ENCODE measurements around the gene PIGT.

DNA sequence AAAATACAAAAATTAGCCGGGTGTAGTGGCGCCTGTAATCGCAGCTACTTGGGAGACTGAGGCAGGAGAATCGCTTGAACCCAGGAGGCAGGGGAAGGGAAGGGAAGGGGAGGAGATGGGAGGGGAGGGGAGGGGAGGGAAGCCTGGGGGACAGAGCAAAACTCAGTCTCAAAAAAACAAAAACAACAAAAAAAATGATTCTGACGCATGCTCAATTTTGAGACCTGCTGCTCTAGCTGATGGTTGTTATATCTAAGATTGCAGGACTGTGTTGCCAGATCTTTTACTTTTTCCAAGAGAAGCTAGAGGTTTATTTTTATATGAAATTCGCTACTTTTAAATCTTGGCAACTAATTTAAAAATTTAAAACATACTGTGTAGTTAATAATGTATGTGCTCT lies 51.2 kb downstream of the PIGT start:
- TF ChIP-seq, protein P1, sequence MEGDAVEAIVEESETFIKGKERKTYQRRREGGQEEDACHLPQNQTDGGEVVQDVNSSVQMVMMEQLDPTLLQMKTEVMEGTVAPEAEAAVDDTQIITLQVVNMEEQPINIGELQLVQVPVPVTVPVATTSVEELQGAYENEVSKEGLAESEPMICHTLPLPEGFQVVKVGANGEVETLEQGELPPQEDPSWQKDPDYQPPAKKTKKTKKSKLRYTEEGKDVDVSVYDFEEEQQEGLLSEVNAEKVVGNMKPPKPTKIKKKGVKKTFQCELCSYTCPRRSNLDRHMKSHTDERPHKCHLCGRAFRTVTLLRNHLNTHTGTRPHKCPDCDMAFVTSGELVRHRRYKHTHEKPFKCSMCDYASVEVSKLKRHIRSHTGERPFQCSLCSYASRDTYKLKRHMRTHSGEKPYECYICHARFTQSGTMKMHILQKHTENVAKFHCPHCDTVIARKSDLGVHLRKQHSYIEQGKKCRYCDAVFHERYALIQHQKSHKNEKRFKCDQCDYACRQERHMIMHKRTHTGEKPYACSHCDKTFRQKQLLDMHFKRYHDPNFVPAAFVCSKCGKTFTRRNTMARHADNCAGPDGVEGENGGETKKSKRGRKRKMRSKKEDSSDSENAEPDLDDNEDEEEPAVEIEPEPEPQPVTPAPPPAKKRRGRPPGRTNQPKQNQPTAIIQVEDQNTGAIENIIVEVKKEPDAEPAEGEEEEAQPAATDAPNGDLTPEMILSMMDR (conservative IDR thresholded peaks at IDR 0.05; ENCODE audit: low read depth, low read length): no peak
- no peak for TF ChIP-seq NFE2L2 (IDR thresholded peaks at IDR 0.05; ENCODE audit: low read depth, low read length)
- TF ChIP-seq FOS (IDR thresholded peaks at IDR 0.05; ENCODE audit: low read depth, low read length): no peak
- TF ChIP-seq CHD1 (IDR thresholded peaks at IDR 0.05; ENCODE audit: low read depth, low read length): no peak
- TF ChIP-seq RAD21 (IDR thresholded peaks at IDR 0.05; ENCODE audit: low read length): no peak
- TF ChIP-seq RCOR1 (IDR thresholded peaks at IDR 0.05; ENCODE audit: insufficient replicate concordance, low read length): no peak
- TF ChIP-seq BHLHE40 (IDR thresholded peaks at IDR 0.05; ENCODE audit: low read depth, low read length): no peak
- TF ChIP-seq SMC3 (IDR thresholded peaks at IDR 0.05; ENCODE audit: low read depth, low read length): no peak

All from IMR-90 (cell line).